ENCODE data around the gene ERCC1. TPM values are rescaled to one million over a fixed set of nuclear protein-coding genes. Genes with fewer than 3 reads are reported as not detected.

The ERCC1 gene
- polyA plus RNA-seq, result 50.2 TPM

- Mint-ChIP-seq H3K27ac (peak within 1 kb of the TSS; percentile 67 to 96 (median 88)), H3K9me3 (no peaks in the 10 kb centered on the region), H3K4me1 (peaks cover 25 to 50% (median 49%) of the 10 kb centered on the region in 3 donors)
These were observed at the start of gene ERCC1 for GRCh38 chr19:45423589-45424190. TSS of gene ERCC1 (minus strand) at chr19:45423917. CDS start at chr19:45423374, 543 bp downstream.

GRCh38 chr19:45473367-45473681 lies 49.6 kb upstream of the ERCC1 start:
- Mint-ChIP-seq H3K27me3 (peaks cover 31% of the 10 kb centered on the region), H3K36me3 (peaks cover 2% of the 10 kb centered on the region), H3K4me1 (peaks cover 19 to 26% (median 25%) of the 10 kb centered on the region in 3 donors), H3K9me3 (peaks cover 0 to 2% (median 0%) of the 10 kb centered on the region in 3 donors), H3K4me3 (peak overlapping the region in 1 of 4 donors; percentile 99), H3K27ac (peak overlapping the region in 2 of 3 donors; percentile 77 to 100)

More at GRCh38 chr19:45423589-45424190, at the start of gene ERCC1:
- Mint-ChIP-seq H3K4me3 (peak within 1 kb of the TSS; percentile 80 to 97 (median 94)), H3K36me3 (peaks cover 7% of the 10 kb centered on the region), H3K27me3 (peaks cover 8% of the 10 kb centered on the region)

GRCh38 chr19:45472563-45473366 lies 49.0 kb upstream of the ERCC1 start:
- Mint-ChIP-seq H3K36me3 (peaks cover 2% of the 10 kb centered on the region), H3K4me1 (peaks cover 14 to 21% (median 20%) of the 10 kb centered on the region in 3 donors), H3K27ac (peak overlapping the region; percentile 89 to 100 (median 96)), H3K27me3 (peaks cover 31% of the 10 kb centered on the region), H3K9me3 (peaks cover 0 to 2% (median 0%) of the 10 kb centered on the region in 3 donors), H3K4me3 (peak overlapping the region; percentile 12 to 99 (median 60))

DNA sequence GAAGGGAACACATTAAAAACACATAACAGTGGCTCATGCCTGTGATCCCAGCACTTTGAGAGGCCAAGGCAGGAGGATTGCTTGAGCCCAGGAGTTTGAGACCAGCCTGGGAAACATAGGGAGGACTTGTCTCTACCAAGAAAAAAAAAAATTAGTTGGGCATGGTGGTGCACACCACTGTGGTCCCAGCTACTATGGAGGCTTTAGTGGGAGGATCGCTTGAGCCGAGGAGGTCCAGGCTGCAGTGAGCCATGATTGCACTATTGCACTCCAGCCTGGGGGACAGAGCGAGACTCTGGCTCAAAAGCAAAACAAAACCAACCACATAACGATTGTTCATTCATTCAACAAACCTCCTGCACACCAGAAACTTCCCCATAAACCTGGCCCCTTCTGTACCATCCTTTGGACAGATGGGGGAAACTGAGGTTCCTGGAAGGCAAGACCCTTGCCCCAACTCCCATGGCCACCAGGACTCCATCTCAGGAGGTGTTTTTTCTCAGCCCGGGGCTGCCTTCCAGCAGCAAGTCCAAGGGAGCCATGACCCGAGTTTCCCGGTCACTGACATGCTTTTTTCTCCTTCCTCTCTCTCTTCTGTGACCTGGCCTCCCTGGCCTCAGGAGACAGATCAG lies 48.3 kb upstream of the ERCC1 start:
- Mint-ChIP-seq H3K4me3 (peak overlapping the region; percentile 12 to 99 (median 48)), H3K9me3 (peaks cover 0 to 2% (median 0%) of the 10 kb centered on the region in 3 donors)

GRCh38 chr19:45471111-45471930 lies 47.6 kb upstream of the ERCC1 start:
- Mint-ChIP-seq H3K4me1 (peaks cover 15 to 19% (median 16%) of the 10 kb centered on the region in 3 donors), H3K27me3 (peaks cover 29% of the 10 kb centered on the region), H3K9me3 (peaks cover 0 to 2% (median 0%) of the 10 kb centered on the region in 3 donors), H3K4me3 (peak overlapping the region; percentile 38 to 99 (median 52)), H3K27ac (peak overlapping the region; percentile 99 to 100 (median 99)), H3K36me3 (peaks cover 2% of the 10 kb centered on the region)

More for the DNA sequence above, 48.3 kb upstream of the ERCC1 start:
- H3K4me1 Mint-ChIP-seq, result peaks cover 15 to 21% (median 17%) of the 10 kb centered on the region in 3 donors
- H3K27me3 Mint-ChIP-seq, result peaks cover 31% of the 10 kb centered on the region
- H3K27ac Mint-ChIP-seq, result peak overlapping the region; percentile 89 to 100 (median 96)
- H3K36me3 Mint-ChIP-seq, result peaks cover 2% of the 10 kb centered on the region

- peaks cover 2% of the 10 kb centered on the region for H3K36me3 Mint-ChIP-seq
- H3K27me3 Mint-ChIP-seq, result peaks cover 29% of the 10 kb centered on the region
- H3K4me3 Mint-ChIP-seq, result peak overlapping the region in 3 of 4 donors; percentile 54 to 99 (median 92)
- peaks cover 0 to 2% (median 0%) of the 10 kb centered on the region in 3 donors for H3K9me3 Mint-ChIP-seq
- peaks cover 16 to 17% (median 16%) of the 10 kb centered on the region in 3 donors for H3K4me1 Mint-ChIP-seq
- H3K27ac Mint-ChIP-seq, result peak overlapping the region; percentile 99 to 100 (median 99)
These were observed 47.0 kb upstream of the ERCC1 start for GRCh38 chr19:45470762-45471081.

DNA sequence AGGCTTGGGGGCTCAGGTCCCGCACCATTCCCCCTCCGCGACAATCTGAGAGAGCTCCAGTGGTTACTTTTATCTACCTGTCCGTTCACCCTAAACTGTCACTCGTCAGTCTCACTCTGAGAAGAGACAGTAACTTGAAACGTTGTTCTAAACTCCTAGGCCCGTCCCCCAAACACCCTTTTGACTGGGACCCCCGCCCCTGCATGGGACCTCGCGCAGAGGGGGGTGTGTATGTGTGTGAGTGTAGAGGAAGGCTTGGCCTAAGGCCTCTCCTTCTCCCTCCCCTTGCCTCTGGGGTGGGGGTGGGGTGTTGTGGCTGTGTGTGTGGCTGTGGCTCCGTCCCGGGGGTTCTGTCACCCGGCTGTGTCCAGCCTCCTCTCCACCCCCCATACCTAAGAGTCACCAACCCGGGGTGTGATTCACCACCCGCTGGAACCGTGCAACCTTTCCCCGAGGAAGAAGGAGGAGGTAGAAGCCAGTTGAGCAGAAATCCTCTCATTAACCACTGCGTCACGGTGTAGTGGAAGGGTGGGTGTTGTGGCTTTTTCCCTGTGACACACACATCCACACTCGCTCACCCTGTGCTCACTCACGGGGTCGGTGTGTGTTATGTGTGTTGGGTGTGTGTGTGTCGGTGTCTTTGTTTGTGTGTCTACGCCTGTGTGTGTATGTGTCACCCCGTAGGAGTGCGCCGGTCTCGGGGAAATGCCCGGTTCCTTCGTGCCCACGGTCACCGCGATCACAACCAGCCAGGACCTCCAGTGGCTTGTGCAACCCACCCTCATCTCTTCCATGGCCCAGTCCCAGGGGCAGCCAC lies 46.4 kb upstream of the ERCC1 start:
- Mint-ChIP-seq H3K36me3 (peaks cover 2% of the 10 kb centered on the region), H3K4me1 (peaks cover 15 to 17% (median 16%) of the 10 kb centered on the region in 3 donors), H3K27ac (peak overlapping the region; percentile 99 to 100 (median 99)), H3K4me3 (peak overlapping the region; percentile 92 to 99 (median 98)), H3K27me3 (peaks cover 29% of the 10 kb centered on the region), H3K9me3 (peaks cover 0 to 1% (median 0%) of the 10 kb centered on the region in 3 donors)

DNA sequence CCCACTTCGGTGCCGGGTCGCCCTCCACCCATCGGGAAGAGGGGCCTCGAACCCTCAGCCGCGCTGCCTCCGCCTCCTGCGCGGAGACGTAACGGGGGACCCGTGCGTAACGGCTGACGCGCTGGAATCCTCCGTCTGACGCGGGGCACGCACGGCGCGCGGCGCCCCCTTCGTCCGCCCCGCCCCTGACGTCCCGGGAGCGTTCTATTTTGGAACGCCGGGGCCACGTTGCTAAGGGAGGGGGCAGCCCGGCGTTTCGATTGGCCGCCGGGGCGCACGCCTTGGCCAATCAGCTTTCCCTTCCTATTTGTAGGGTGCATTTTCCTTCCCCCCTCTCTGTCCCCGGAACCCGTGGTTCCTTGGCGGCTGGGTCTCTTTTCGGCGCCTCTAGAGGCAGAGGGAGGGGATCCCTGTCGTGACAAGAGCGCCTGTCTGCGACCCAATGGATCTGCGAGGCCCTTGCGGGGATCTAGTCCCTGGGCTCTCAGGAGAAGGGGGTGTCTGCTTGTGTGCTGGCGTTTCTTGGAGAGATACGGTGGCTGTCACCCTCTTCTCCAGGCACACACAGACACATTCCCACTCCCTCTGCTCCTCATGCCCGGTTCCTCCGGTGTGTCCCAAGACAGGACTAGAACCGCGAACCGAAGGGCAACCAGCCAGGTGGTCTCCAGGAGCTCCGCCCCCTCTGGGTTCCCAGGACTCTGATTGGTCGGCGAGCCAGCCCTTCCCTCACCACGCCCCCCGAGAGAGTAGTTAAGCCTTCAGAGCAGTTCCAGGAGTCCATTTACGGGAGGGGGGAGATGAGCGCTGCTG lies 45.6 kb upstream of the ERCC1 start:
- Mint-ChIP-seq H3K27me3 (peaks cover 32% of the 10 kb centered on the region), H3K36me3 (peaks cover 2% of the 10 kb centered on the region), H3K4me3 (peak overlapping the region; percentile 92 to 99 (median 98)), H3K4me1 (peaks cover 12 to 23% (median 19%) of the 10 kb centered on the region in 3 donors), H3K9me3 (no peaks in the 10 kb centered on the region), H3K27ac (peak overlapping the region; percentile 99 to 100 (median 99))

GRCh38 chr19:45468803-45469131 lies 45.0 kb upstream of the ERCC1 start:
- peak overlapping the region; percentile 99 to 100 (median 99) for H3K27ac Mint-ChIP-seq
- H3K4me3 Mint-ChIP-seq, result peak overlapping the region; percentile 92 to 99 (median 98)
- H3K4me1 Mint-ChIP-seq, result peaks cover 12 to 23% (median 19%) of the 10 kb centered on the region in 3 donors
- H3K27me3 Mint-ChIP-seq, result peaks cover 26% of the 10 kb centered on the region
- H3K36me3 Mint-ChIP-seq, result peaks cover 2% of the 10 kb centered on the region
- no peaks in the 10 kb centered on the region for H3K9me3 Mint-ChIP-seq

- Mint-ChIP-seq H3K9me3 (no peaks in the 10 kb centered on the region), H3K4me3 (peak overlapping the region; percentile 92 to 99 (median 98)), H3K27ac (peak overlapping the region; percentile 99 to 100 (median 99)), H3K27me3 (peaks cover 22% of the 10 kb centered on the region), H3K36me3 (peaks cover 2% of the 10 kb centered on the region), H3K4me1 (peaks cover 12 to 23% (median 19%) of the 10 kb centered on the region in 3 donors)
These were observed 44.5 kb upstream of the ERCC1 start for GRCh38 chr19:45468159-45468651.

- peaks cover 12 to 23% (median 17%) of the 10 kb centered on the region in 3 donors for H3K4me1 Mint-ChIP-seq
- H3K4me3 Mint-ChIP-seq, result peak within 1 kb of the TSS; percentile 92 to 99 (median 98)
- H3K9me3 Mint-ChIP-seq, result no peaks in the 10 kb centered on the region
- H3K27me3 Mint-ChIP-seq, result peaks cover 17% of the 10 kb centered on the region
- no peaks in the 10 kb centered on the region for H3K36me3 Mint-ChIP-seq
- peak within 1 kb of the TSS; percentile 99 to 100 (median 99) for H3K27ac Mint-ChIP-seq
These were observed 43.9 kb upstream of the ERCC1 start, which contains the start of gene FOSB for GRCh38 chr19:45467456-45468158. TSS of gene FOSB (plus strand) at chr19:45467996. CDS start at chr19:45468587, 591 bp downstream.

- Mint-ChIP-seq H3K27ac (peak overlapping the region; percentile 99 to 100 (median 99)), H3K9me3 (no peaks in the 10 kb centered on the region), H3K36me3 (no peaks in the 10 kb centered on the region), H3K4me1 (peaks cover 12 to 23% (median 12%) of the 10 kb centered on the region in 3 donors), H3K27me3 (peaks cover 15% of the 10 kb centered on the region), H3K4me3 (peak overlapping the region; percentile 92 to 99 (median 98))
These were observed 43.4 kb upstream of the ERCC1 start for GRCh38 chr19:45467115-45467455.

Measured in IgD-negative memory B cell (primary cell).